B cell (primary cell): ENCODE measurements around the gene SYMPK.

ENCODE experiments used
- EZH2 ChIP-seq: IDR thresholded peaks from 2 replicates; pipeline ENCODE4 v1.6.1; 2012; ENCODE audit warnings: borderline replicate concordance, low read depth, mild to moderate bottlenecking, moderate library complexity, low read length; ENCODE audit not compliant: insufficient read depth, poor library complexity, severe bottlenecking
- TF ChIP-seq, protein P1 (sequence below): fragments of 200-600 bp; IDR thresholded peaks from one replicate; pipeline ENCODE4 v1.8.0; 2022; ENCODE audit warnings: antibody characterized with exemption, mild to moderate bottlenecking

GRCh38 chr19:45862271-45862563 lies 730 bp downstream of the SYMPK start:
- TF ChIP-seq, protein P1, sequence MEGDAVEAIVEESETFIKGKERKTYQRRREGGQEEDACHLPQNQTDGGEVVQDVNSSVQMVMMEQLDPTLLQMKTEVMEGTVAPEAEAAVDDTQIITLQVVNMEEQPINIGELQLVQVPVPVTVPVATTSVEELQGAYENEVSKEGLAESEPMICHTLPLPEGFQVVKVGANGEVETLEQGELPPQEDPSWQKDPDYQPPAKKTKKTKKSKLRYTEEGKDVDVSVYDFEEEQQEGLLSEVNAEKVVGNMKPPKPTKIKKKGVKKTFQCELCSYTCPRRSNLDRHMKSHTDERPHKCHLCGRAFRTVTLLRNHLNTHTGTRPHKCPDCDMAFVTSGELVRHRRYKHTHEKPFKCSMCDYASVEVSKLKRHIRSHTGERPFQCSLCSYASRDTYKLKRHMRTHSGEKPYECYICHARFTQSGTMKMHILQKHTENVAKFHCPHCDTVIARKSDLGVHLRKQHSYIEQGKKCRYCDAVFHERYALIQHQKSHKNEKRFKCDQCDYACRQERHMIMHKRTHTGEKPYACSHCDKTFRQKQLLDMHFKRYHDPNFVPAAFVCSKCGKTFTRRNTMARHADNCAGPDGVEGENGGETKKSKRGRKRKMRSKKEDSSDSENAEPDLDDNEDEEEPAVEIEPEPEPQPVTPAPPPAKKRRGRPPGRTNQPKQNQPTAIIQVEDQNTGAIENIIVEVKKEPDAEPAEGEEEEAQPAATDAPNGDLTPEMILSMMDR = no peak
- TF ChIP-seq EZH2 = no peak
